UCSD-AML1 (cell line): ENCODE data around the gene KRT4.
"Not testable (repeated sequence)": the region's sequence is repeated elsewhere in the genome, so short reads cannot be mapped to it uniquely, and the experiment has no call there.

Experiments
- DNase-seq: peaks from one replicate; lab custom pipeline; 2025; ENCODE audit not compliant: unreplicated experiment; lab: John Stamatoyannopoulos, UW

The KRT4 gene

DNA sequence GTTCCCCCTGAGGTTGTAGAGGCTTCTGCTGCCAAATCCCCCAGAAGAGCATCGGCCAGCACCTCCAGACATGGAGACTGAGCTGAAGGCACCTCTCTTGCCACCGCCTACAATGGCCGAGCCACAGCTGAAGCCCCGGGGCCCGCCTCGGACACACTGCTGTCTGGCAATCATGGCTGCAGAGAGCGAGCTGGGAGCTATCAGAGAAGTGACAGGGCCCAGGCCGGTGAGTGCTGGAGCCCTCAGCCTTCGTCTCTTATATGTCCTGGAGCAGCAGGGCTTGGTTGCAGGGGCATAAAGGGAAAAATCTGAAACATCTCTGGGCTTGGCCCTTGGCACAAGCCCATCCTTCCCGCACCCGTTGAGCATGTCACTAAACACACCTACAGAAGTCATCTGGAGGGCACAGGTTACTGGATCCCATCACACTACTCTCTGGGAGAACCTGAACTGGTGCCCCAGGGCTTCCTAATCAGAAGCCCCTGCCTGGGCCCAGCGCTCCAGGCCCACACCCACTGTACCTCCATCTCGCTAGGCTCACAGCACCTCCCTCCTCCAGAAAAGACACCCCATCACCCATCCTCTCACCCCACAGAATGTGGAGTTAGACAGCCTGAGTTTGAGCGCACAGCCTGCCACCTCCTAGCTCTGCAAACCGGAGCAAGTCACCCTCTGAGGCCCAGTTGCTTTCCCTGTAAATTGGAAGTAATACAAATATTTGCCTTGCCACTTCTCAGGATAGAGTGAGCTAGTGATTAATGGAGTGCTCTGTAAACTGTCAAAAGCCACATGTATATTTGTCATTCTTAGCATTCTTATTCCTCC, at the start of gene KRT4:
KRT4 (minus strand) TSS at position 232 of the 825 bp plus-strand sequence; CDS start at position 174, 58 bp downstream.
- DNase-seq: no peak

DNA sequence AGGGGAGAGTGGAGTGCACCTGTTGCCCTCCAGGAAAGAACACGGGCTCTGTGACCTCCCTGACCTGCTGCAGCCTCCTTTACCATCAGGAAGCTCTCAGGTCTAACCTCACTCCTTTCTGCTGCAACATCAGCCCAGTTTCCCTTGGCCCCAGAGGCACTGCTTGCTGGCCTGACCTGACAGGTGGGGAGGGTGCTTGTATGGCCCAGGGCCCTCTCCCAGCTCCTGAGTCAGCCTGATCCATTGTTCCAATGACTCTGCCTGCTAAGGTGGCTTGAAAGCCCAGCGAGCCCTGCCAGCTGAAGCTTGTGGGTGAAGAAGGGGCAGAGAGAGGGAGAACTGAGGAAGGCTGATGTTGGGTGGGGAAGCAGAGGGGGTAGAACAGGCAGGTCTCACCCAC, 48.1 kb upstream of the KRT4 start:
- no peak for DNase-seq

DNA sequence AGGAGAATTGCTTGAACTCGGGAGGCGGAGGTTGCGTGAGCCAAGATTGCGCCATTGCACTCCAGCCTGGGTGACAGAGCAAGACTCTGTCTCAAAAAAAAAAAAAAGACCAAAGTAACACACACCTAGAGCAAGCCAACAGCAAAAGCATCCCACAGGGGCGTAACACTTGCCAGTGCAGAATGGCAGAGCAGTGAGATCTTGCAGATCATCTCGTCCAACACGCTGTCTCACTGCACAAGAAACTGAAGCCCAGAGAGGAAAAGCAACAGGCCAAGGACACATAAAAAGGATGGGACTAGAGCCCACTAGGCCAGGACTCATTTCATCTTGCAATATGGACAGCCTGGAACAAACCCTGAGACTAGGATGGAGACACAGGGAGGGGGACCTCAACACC, 47.6 kb upstream of the KRT4 start:
- DNase-seq: no peak

DNA sequence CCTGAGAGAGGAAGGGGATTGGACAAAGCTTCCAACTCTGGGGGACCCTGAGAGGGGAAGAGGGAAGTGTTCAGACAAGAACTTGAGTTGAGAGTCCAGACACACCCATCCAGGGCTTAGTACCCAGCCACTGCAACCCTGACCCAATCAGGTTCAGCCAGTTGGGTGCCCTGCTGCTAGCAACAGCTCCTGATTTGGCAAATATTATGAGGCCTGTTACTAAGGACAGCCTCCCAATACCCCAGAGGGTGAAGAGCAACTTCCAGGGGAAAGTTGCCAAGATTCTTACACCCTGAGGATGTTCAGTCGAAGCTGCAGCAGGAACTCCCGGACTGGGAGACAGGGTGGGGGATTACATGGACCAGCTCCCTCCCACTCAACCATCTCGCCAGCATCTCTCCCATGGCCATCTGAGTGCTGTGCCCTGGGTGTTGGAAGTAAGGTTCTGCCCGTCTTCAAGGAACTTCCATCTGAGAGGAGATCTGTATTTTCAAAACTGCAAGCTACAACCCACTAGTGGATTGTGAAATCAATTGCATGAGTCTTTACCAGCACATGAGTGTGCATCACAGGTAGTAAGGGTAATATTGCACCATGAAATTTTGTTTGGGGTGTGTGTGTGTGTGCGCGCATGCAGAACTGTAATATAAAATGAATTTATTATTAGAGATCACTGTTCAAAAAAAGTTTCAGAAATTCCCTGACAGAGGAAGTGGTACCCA, 46.3 kb upstream of the KRT4 start:
- no peak for DNase-seq

DNA sequence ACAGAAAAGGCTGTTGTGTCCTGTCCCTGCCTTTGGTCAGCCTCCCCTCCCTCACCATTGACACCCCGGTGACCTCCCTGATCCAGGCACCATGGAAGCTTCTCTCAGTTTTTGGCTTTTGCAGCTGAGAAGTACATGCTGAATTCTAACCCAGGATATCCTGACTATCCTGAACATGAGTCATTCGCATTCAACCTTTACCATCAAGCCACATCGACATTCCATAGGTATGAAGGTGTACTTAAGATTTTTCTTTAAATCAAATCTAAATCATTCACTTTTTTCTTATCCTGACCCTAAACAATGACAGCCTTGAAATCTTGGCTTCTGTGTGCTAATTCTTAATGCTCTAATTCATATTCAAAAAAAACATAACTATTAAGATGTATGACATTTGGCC, 43.6 kb upstream of the KRT4 start:
- no peak for DNase-seq

DNA sequence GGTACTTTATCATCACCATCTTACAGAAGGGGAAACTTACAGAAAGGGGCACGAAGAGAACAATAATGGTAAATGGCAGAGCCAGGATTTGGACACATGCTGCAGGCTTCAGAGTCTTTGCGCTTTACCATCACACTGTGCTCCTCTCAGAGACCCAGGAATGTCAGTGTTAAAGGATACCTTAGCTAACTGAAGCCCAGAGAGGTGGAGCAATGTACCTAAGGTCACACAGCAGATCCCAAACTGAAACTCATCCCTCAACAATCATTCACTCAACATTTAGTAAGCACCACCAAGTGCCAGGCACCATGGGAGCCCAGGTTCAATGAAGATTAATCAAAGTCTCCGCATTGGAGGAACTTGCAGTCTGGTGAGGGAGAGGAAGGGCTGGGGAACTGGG, 42.9 kb upstream of the KRT4 start:
- DNase-seq: no peak

DNA sequence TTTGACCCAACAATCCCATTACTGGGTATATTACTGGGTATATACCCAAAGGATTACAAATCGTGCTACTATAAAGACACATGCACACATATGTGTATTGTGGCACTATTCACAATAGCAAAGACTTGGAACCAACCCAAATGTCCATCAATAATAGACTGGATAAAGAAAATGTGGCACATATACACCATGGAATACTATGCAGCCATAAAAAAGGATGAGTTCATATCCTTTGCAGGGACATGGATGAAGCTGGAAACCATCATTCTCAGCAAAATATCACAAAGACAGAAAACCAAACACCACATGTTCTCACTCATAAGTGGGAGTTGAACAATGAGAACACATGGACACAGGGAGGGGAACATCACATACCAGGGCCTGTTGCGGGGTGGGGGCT, 42.2 kb upstream of the KRT4 start:
- not testable (repeated sequence) for DNase-seq

DNA sequence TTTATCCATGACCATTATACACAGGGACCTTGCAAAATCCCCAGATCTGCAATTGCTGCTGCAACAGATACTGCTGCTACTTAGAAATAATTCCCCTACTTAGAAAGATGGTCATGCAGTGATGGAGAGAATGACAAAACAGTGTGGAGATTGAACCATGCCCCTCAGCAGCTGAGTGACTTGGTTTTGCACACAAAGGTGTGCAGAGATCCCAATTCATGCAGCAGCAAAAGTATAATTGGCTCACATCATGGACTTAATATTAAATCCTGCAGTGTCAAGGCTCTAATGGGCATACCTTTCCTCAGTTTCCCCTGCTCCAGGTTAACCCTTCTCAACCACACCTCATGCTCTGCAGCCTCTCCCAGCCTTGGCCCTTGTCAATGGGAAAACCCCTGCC, 37.9 kb upstream of the KRT4 start:
- no peak for DNase-seq

DNA sequence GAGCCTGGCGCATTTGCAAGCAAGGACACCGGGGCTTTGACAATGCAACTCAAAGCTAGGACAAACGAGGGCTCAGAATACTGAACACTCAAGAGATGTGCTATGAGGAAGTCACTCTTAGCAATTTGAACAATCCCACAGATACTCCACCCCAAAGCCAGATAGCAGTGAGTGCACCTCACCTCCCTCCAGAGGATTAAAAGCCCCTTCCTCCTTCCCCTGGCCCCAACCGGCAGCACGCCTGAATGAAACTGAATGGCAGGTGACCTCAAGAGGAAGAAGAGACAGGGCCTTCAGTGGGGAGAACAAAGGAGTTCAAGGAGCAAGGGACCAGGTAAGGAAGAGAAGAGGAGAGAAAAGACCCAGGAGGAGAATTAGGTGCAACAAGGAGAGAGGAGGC, 36.8 kb upstream of the KRT4 start:
- DNase-seq: no peak

DNA sequence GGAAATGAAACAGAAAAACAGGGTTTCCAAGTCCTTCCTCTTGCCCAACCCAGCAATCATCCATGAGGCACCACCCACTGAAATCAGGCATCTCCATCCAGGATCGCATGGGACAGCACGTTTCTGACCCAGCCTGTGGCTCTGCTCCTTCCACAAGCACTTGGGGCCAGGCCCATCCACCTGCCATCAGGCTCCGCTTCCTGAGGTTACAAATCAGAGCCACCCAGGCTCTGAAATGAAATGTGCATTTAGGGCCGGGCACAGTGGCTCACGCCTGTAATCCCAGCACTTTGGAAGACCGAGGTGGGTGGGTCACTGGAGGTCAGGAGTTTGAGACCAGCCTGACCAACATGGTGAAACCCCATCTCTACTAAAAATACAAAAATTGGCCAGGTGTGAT, 35.6 kb upstream of the KRT4 start:
- no peak for DNase-seq

DNA sequence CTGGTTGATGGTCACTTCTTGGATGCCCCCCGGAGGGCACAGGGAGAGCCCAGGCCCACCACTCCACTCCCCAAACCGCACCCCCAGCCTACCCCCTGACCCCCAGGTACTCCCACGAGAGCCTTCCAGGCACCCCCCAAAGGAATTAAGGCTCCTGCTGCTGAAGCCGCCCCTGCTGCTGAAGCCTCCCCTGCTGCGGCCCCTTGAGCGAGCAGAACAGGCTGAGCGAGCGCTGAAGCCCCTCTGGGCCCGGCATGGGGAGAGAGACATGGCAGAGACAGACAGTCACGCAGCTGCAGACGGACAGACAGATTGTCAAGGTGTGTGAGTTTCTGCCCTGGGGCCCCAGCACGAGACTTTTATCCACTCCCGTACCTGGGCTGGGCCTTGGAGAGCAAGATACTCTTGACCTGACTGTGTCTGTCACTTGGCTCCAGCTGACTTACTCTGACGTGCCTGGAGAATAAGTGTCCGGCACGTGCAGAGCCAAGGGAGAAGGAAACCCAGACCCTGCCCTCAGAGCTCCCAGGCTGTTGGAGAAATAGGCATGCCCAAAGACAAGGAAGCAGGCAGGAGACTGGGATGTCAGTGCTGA, 34.8 kb upstream of the KRT4 start, which contains the start of gene KRT78:
KRT78 (minus strand) TSS at position 334 of the 595 bp plus-strand sequence; CDS start at position 270, 64 bp downstream.
- DNase-seq: no peak

DNA sequence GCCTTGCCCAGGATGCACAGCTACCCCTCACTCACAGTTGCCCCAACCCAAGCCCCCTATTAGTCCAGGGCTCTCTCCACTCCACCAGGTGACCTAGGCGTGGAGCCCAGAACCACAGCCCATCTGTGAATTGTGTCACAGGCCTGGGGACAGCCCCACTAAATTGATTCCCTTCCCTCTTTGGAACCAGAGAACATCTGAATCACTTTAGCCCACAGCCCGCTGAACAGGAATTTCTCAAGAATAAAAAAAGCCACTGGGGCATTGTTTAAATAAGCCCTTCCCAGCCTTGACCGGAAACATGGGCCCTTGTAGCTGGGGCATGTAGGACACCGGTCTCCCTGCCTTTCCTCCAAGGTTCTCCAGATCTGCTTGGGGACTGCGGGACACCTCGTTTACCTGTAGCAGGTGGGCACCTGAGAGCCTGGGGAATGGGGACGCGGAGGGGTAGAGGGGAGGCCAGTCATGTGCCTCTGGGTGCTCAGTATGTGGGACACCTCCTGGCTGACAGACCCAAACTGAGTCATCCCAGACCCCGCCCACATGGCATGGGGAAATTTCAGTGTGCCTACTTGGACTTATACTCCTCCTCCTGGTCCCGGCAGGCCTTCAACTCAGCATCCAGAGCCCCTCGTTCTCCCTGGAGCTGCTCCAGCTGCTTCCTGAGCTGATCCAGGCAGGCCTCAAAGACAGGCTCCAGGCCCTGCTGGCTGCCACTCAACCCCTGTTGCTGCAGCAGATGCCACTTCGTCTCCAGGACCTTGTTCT, 33.6 kb upstream of the KRT4 start:
- no peak for DNase-seq

DNA sequence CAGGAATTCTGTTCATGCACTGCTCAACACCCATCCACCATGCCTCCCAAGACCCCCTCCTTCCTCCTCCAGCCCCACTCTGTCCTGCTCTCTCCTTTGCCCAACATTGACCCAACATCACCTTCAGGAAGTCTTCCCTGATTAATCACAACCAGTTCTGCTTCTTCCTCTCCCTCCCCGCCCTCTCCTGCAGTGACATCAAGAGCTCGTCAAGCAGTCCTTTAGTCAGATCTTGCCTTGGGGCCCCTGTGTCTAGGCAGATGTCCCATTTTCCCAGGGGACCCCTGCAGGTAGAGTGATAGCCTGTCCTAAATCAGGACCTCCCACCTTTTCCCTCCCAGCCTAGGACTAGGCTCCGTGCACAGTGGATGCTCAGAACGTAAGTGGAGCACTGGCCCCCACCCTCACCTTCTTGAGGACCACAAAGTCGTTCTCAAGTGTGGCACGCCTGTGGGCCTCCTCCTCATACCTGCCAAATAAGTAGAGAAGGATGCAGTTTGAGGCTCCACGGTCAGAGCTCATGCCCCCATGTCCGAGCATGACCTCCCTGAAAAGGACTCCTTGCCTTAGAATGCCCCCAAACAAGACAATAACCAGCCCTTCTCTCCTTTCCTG, 32.5 kb upstream of the KRT4 start:
- DNase-seq: no peak

DNA sequence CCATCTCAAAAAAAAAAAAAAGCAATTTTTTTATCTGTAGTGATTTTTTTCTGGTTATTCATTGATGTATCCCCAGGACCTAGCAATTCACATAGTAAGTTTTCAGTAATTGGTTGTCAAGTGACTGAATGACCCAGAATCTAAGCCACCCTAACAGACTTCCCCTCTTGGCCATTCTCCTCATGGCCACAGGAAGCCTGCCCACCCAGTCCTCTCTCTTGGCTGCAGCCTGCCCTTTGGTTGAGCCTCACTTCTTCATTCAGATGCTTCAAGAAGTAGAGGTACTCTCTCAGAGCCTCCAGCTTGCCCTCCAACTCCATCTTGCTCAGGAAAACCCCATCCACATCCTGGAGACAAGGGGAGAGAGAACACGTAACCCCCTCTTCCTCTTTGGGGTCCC, 32.0 kb upstream of the KRT4 start:
- DNase-seq: no peak

DNA sequence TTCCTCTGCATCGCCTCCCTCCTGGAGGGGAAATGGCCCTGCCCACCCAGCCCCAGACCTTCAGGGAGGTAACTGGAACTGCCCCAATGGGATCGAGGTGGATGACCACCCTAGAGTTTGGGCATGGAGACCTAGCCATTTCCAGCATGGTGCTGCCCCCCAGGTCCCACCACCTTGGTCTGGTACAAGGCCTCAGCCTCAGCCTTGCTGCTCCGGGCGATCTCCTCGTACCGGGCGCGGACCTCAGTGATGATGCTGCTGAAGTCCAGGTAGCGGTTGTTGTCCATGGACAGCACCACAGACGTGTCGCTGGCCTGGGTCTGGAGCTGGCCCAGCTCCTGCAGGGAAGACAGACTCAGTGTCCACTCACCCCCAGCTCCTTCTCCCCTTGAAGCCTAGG, 30.5 kb upstream of the KRT4 start:
- no peak for DNase-seq

DNA sequence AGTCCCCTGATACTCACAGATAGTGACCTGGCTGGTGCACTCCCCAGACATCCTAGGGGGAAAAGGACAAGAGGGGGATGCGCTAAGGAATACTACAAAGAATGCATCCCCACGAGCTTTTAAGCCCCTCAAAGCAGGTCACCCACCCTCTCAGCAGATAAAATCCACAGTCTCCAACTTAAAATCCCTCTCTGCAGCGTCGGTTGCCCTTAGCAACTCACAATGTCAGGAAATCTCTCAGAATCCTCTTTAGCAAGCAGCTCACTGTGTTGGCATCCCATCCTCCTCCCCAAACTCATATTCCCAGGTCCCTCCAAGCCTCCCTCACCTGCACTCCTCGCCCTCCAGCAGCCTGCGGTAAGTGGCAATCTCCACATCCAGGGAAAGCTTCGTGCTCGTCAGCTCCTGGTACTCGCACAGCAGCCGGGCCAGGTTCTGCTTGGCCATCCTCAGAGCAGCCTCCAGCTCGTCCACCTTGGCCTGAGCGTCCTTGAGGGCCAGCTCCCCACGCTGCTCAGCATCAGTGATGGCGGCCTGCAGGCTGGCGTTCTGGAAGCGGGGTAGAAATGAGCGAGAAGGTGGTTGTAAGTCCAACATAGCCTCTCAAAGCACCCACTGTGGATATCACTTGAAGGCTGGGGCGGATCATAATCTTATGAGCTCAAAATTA, 25.7 kb upstream of the KRT4 start:
- no peak for DNase-seq

DNA sequence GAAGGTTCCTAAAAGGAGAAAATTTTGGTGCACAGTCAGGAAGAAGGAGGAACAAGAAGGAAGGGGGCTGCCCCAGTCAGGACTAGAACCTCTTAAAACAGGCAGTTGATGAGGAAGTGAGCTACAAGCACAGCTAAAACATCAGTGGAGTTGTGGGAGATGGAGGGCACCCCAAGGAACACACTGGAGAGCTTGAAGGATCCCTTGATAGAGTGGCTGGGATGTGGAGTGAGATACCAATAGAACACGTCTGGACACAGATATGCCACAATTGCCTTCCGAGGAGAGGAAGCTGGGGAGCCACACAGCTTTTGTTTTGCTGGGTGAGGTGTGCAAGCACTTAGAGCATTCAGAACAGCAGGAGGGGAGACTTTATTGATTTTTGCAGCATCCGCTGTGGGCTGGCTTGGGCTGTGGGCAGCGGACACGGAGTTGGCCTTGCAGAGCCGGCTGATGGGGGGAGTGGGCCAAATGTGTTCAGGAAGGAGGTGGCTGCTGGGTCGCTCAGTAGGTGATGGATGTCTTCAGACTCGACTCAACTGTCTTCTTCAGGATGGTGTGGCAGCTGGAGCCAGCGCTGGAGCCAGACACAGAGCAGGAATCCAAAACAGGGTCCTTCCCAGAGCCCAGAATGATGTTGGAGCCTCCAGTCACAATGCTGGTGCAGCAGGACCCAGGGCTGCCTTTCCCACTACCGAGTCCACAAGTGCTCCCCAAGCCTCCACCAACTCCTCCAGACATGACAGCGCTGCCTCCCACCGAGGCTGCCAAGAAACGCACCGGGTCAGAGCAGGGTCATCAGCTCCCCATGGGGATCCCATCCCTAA, 24.9 kb upstream of the KRT4 start:
- no peak for DNase-seq

DNA sequence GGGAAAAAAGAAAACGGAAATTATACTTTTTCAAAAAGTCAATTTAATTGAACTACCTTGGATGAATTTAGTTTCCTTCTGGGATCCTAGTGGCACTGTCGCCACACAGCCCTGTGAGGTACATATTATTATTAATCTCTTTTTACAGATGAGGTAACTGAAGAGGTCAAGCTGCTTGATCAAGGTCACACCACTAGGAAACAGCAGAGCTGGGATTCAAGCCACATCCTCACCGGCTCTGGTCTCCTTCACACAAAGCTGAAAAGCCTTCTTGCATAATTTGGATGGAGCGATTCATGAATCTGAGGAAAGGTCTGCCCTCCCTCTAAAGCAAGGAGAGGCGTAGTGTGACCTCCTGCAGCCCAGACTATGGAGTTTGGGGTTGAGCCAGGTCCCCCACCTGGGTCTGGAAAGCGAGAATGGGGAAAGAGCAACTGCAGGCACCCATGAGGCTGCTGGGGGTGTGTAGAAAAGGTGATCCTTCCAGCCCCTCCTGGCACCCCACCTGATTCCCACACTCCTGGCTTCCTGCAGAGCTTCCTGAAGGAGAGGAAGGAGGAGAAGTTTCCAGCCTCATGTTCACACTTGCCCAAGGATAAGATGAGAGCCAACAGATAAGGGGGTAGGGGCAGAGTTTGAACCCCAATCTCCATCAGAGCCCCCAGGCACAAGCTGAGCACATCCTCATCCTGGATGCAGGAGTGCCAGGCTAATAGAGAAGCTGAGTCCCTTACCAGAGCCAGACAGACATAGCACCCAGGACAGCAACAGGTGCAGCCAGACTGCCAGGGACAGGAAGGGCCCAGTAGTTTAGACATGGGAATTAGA, 24.1 kb upstream of the KRT4 start:
- no peak for DNase-seq

DNA sequence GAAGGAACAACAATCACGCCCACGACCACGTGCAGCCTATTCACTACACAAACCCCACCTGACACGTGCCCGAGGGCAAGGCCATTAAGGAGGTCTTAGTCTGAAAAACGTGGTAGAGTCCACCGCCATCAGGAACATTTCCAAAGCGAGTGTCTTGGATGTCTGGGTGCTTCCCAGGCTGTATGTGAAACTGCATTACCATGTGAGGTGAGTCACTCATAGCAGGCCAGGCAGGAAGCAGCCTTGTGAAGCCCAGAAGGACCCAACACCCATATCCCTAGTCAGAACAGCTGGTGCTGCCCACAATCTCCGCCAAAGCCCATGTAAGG, 23.5 kb upstream of the KRT4 start:
- no peak for DNase-seq
